ENCODE measurements around the gene MDN1. TPM values are rescaled to one million over a fixed set of nuclear protein-coding genes. Genes with fewer than 3 reads are reported as not detected.

Gene MDN1
- 22.7 and 22.8 TPM in 2 replicates for total RNA-seq

DNA sequence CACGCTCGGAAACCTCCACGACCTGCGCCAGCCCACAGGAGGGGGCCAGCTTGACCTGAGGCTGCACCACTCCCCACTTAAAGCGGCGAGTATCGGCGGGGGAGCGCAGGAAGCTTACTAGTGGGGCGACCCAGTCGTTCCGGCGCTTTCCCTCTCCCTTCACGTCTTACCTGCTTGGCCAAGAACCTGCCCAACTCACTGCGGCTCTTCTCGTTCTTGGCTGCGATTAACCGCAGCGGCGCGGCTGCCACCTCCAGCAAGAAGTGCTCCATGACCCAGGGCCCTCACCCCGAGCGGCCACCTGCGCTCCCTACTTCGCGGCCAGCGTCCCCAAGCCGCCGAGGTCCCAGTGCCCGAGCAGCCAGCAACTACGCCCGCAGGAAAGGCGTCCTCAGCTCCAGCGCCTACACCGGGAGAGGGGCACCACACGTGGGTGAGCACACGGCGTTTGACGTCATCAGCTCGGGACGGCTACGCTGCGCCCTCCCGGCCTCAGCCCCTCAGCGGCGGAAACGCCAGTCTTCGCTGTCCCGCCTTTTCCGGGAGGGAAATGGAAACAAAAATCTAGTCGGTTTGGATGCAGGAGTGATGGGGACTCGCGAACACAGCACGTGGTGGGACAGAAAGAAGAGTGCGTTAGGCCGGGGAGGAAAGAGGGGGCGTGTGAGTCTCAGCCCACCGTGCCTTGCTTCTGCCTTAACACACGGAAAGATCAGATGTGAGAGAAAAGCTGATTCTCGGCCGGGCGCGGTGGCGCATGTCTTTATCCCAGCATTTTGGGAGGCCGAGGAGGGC, at the start of gene MDN1:
Gene MDN1, minus strand, starts transcription at position 459 of the 795 bp plus-strand sequence. Its CDS starts 187 bp downstream, at position 272.

GRCh38 chr6:89829472-89830169, 10.0 kb upstream of the MDN1 start, which contains the start of gene CASP8AP2:
TSS of gene CASP8AP2 (plus strand) at chr6:89829880.

GRCh38 chr6:89638320-89639195, 181.0 kb downstream of the MDN1 start, which contains the start of gene LYRM2:
TSS of gene LYRM2 (minus strand) at chr6:89638747. CDS start at chr6:89638716, 31 bp downstream.

Other genes with a start within 250 kb of the MDN1 start
- gene LYRM2, start 181.0 kb downstream of the MDN1 start, total RNA-seq: 18.7 and 30.3 TPM in 2 replicates
- 9.4 and 15.6 TPM in 2 replicates for gene CASP8AP2, start 10.1 kb upstream of the MDN1 start, total RNA-seq
- not detected in 2 replicates for gene GJA10, start 74.7 kb upstream of the MDN1 start, total RNA-seq

All from smooth muscle cell of trachea (primary cell).